Karpas-422 (cell line): Measurements from ENCODE around the gene IFIT1B. TPM values are rescaled to one million over a fixed set of nuclear protein-coding genes. Genes with fewer than 3 reads are reported as not detected.
"Not testable (repeated sequence)": the region's sequence is repeated elsewhere in the genome, so short reads cannot be mapped to it uniquely, and the experiment has no call there.

ENCODE experiments used
- DNase-seq: peaks from one replicate; pipeline ENCODE4 v3.0.0-alpha.2; 2015
- H2AFZ ChIP-seq: fragments of 200-600 bp; sonication (generic); 2 replicates; pipeline ENCODE4 v1.6.1; 2014; ENCODE audit warnings: antibody characterized with exemption, low read length, mixed read lengths
- H3K27ac ChIP-seq: fragments of 200-600 bp; sonication (generic); 2 replicates; pipeline ENCODE4 v1.5.1; 2014; ENCODE audit warnings: mild to moderate bottlenecking, low read length, moderate library complexity
- H3K27me3 ChIP-seq: fragments of 200-600 bp; sonication (generic); 2 replicates; pipeline ENCODE4 v1.6.1; 2014; ENCODE audit warnings: low read length, mixed read lengths
- H3K36me3 ChIP-seq: fragments of 200-600 bp; sonication (generic); 2 replicates; pipeline ENCODE4 v1.6.1; 2014; ENCODE audit warnings: low read length, mixed read lengths; ENCODE audit not compliant: insufficient read depth
- H3K4me1 ChIP-seq: fragments of 200-600 bp; sonication (generic); 2 replicates; pipeline ENCODE4 v1.6.1; 2014; ENCODE audit warnings: mild to moderate bottlenecking, low read length, mixed read lengths
- H3K4me2 ChIP-seq: fragments of 200-600 bp; sonication (generic); 2 replicates; pipeline ENCODE4 v1.6.1; 2014; ENCODE audit warnings: low read length, low read depth, mild to moderate bottlenecking; ENCODE audit not compliant: poor library complexity, severe bottlenecking
- H3K4me3 ChIP-seq: fragments of 200-600 bp; sonication (generic); 2 replicates; pipeline ENCODE4 v1.5.1; 2014; ENCODE audit warnings: mild to moderate bottlenecking, antibody characterized with exemption, low read length, mixed read lengths
- H3K79me2 ChIP-seq: fragments of 200-600 bp; sonication (generic); 2 replicates; pipeline ENCODE4 v1.6.1; 2014; ENCODE audit warnings: mild to moderate bottlenecking, low read length, mixed read lengths
- H3K9ac ChIP-seq: fragments of 200-600 bp; sonication (generic); 2 replicates; pipeline ENCODE4 v1.6.0; 2014; ENCODE audit warnings: low read length
- H3K9me2 ChIP-seq: fragments of 200-600 bp; sonication (generic), shearing (Covaris generic); replicated peaks from 2 replicates; pipeline ENCODE4 v1.6.0; 2014; ENCODE audit warnings: mild to moderate bottlenecking, low read length, moderate library complexity; ENCODE audit not compliant: insufficient read depth
- H3K9me3 ChIP-seq: fragments of 300-700, 200-600 bp; sonication (generic); 2 replicates; pipeline ENCODE4 v1.6.1; 2014; ENCODE audit warnings: low read length, mixed read lengths
- H4K20me1 ChIP-seq: fragments of 200-600 bp; sonication (generic); 2 replicates; pipeline ENCODE4 v1.6.1; 2014; ENCODE audit warnings: mild to moderate bottlenecking, antibody characterized with exemption, low read length, low read depth; ENCODE audit not compliant: insufficient read depth
- total RNA-seq: library from RNA; depleted of rRNA; stranded (reverse); fragments of >200 nt; shearing (Covaris generic); gene quantifications from 2 replicates; pipeline ENCODE4 v1.2.3, GENCODE V29; 2014; ENCODE audit warnings: low replicate concordance

IFIT1B gene
- total RNA-seq, 1 experiment from 2014 or later = 0.78 TPM

GRCh38 chr10:89407792-89408191 is 29.9 kb downstream of the IFIT1B start:
- not testable (repeated sequence) for H3K4me2 ChIP-seq, DNase-seq, H2AFZ ChIP-seq, H3K79me2 ChIP-seq, H3K4me3 ChIP-seq, H4K20me1 ChIP-seq, H3K9me2 ChIP-seq, H3K27ac ChIP-seq, H3K27me3 ChIP-seq, H3K4me1 ChIP-seq, H3K9me3 ChIP-seq, H3K9ac ChIP-seq, H3K36me3 ChIP-seq

DNA sequence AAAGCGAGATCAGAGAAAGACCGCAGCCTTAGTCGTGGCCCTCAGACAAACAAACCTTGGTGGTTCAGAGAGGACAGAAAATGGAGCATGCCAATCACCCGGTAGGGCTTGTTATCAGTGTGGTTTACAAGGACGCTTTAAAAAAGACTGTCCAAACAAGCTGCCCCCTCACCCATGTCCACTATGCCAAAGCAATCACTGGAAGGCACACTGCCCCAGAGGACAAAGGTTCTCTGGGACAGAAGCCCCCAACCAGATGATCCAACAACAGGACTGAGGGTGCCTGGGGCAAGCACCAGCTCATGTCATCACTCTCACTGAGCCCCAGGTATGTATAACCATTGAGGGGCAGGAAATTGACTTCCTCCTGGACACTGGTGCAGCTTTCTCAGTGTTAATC is 31.4 kb downstream of the IFIT1B start:
- not testable (repeated sequence) for H3K4me3 ChIP-seq, H3K9me3 ChIP-seq, H3K4me2 ChIP-seq, H3K9me2 ChIP-seq, H3K9ac ChIP-seq, H3K27me3 ChIP-seq, H3K27ac ChIP-seq, H4K20me1 ChIP-seq, DNase-seq, H3K36me3 ChIP-seq, H3K79me2 ChIP-seq, H3K4me1 ChIP-seq, H2AFZ ChIP-seq

DNA sequence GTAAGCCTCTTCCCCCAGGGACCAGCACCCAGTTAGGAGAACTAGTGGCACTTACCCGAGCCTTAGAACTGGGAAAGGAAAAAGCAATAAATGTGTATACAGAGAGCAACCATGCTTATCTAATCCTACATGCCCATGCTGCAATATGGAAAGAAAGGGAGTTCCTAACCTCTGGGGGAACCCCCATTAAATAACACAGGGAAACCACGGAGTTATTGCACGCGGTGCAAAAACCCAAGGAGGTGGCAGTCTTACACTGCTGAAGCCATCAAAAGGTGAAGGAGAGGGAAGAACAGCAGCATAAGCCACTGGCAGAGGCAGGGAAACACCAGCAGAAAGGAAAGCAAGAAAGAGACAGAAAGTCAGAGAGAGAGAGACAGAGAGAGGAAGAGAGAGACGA is 32.7 kb downstream of the IFIT1B start:
- not testable (repeated sequence) for H3K27ac ChIP-seq, H3K4me1 ChIP-seq, H4K20me1 ChIP-seq, H3K36me3 ChIP-seq, H3K27me3 ChIP-seq, H3K9me2 ChIP-seq, DNase-seq, H3K79me2 ChIP-seq, H3K4me3 ChIP-seq, H2AFZ ChIP-seq, H3K9ac ChIP-seq, H3K9me3 ChIP-seq, H3K4me2 ChIP-seq

GRCh38 chr10:89411135-89411534 is 33.3 kb downstream of the IFIT1B start:
- H3K36me3 ChIP-seq, DNase-seq, H3K27me3 ChIP-seq, H3K79me2 ChIP-seq, H4K20me1 ChIP-seq, H3K9ac ChIP-seq, H3K27ac ChIP-seq, H3K4me3 ChIP-seq, H2AFZ ChIP-seq, H3K4me2 ChIP-seq, H3K4me1 ChIP-seq, H3K9me3 ChIP-seq, H3K9me2 ChIP-seq: not testable (repeated sequence)

GRCh38 chr10:89412276-89412675 is 34.4 kb downstream of the IFIT1B start:
- not testable (repeated sequence) for H3K9me2 ChIP-seq, H3K4me2 ChIP-seq, H3K36me3 ChIP-seq, H4K20me1 ChIP-seq, H3K27me3 ChIP-seq, H3K79me2 ChIP-seq, H3K4me1 ChIP-seq, H3K9ac ChIP-seq, H3K27ac ChIP-seq, H3K9me3 ChIP-seq, H2AFZ ChIP-seq, H3K4me3 ChIP-seq
- DNase-seq = peak; percentile 41

DNA sequence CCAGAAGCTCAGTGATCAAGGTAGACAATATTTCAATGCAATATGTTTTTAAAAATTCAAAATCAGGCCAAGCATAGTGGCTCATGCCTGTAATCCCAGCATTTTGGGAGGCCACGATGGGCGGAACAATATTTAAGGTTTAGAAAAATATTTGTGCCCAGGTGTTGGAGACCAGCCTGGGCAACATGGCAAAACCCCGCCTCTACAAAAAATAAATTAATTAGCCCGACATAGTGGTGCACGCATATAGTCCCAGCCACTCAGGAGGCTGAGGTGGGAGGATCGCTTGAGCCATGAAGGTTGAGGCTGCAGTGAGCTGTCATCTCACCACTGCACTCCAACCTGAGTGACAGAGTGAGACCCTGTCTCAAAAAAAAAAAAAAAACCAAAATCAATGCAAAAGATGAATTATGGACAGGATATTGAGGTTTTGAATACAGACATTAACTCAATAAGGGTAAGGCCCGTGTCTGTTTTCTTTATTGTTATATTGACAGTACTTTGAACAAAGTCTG is 35.6 kb downstream of the IFIT1B start:
- no peak for DNase-seq
- peak overlapping the region; percentile 77 for H3K4me2 ChIP-seq

GRCh38 chr10:89414146-89414878 is 36.5 kb downstream of the IFIT1B start, which contains the start of gene IFIT5:
Gene IFIT5, plus strand, starts transcription at chr10:89414568. Its CDS starts 231 bp downstream, at chr10:89414799.
- no peaks in the 10 kb centered on the region for H3K9me3 ChIP-seq
- H3K4me3 ChIP-seq = peak within 1 kb of the TSS; percentile 76
- no peaks in the 10 kb centered on the region for H4K20me1 ChIP-seq
- no peak within 1 kb of the TSS for H3K27ac ChIP-seq
- no peaks in the 10 kb centered on the region for H3K36me3 ChIP-seq
- no peaks in the 10 kb centered on the region for H3K9me2 ChIP-seq
- peaks cover 3% of the 10 kb centered on the region for H3K4me1 ChIP-seq
- peak within 1 kb of the TSS; percentile 77 for H3K4me2 ChIP-seq
- peak within 1 kb of the TSS; percentile 74 for H2AFZ ChIP-seq
- H3K79me2 ChIP-seq = no peaks in the 10 kb centered on the region
- H3K9ac ChIP-seq = peak within 1 kb of the TSS; percentile 72
- DNase-seq = peak; percentile 71
- no peaks in the 10 kb centered on the region for H3K27me3 ChIP-seq

More for the DNA sequence above, 35.6 kb downstream of the IFIT1B start:
- Histone ChIP-seq H3K4me1 (peaks cover 3% of the 10 kb centered on the region), H3K9ac (no peak overlapping the region; the same call in 1 of the 2 replicates), H3K36me3 (no peaks in the 10 kb centered on the region), H3K27me3 (no peaks in the 10 kb centered on the region), H4K20me1 (no peaks in the 10 kb centered on the region), H3K9me2 (no peaks in the 10 kb centered on the region), H3K9me3 (no peaks in the 10 kb centered on the region), H2AFZ (no peak overlapping the region), H3K4me3 (peak overlapping the region; percentile 76; the same call in 1 of the 2 replicates), H3K27ac (no peak overlapping the region), H3K79me2 (no peaks in the 10 kb centered on the region)

DNA sequence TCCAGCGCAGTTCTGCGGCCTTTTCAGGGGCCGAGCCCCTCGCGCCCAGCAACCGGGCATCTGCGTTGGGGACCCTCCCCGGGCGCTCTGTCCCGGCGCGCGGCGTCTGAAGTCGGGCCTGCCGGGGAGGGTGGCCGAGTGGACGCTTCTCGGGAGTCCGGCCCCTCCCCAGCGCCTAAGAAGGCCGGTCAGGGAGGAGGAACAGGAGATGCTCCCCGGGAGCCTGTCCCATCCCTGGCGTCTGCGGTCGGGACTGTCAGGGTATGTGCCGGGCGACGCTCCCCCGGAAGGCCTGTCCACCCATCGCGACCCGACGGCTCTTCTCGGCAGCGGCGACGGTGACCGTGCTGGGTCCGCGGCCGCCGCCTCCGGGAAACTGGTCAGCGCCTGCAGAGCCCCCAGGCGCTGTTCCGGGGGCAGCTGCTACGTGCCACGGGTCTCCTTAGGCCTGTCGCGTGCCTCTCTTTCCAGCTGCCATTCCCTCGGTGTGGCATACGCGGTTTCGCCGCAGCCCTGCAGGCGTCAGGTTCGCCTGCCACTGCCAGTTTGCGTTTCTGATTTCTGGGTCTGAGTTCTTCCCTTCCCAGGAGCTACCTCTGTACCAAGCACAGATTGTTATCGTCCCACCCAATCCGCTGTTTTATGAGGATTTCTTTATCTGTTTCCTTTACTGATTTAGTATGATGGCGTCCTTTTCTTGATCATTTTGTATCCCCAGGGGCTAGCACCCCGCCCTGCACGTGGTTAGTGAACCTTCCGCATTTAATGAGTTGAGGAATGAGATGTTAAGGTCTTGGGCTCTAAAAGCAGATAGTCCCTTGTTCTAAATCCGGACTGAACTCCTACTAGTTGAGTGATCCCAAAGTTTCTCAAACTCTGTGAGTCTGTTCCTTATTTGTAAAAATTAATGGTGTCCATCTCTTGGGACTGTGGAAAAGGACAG is 37.3 kb downstream of the IFIT1B start:
- peak overlapping the region; percentile 74 for H2AFZ ChIP-seq
- no peaks in the 10 kb centered on the region for H3K9me2 ChIP-seq
- no peaks in the 10 kb centered on the region for H3K36me3 ChIP-seq
- H3K27me3 ChIP-seq = no peaks in the 10 kb centered on the region
- H3K4me2 ChIP-seq = peak overlapping the region; percentile 77
- no peaks in the 10 kb centered on the region for H4K20me1 ChIP-seq
- no peaks in the 10 kb centered on the region for H3K9me3 ChIP-seq
- H3K27ac ChIP-seq = no peak overlapping the region
- no peak for DNase-seq
- peak overlapping the region; percentile 76 for H3K4me3 ChIP-seq
- H3K4me1 ChIP-seq = peaks cover 3% of the 10 kb centered on the region
- no peaks in the 10 kb centered on the region for H3K79me2 ChIP-seq
- peak overlapping the region; percentile 72 for H3K9ac ChIP-seq
